Mucosa of gallbladder (tissue), 1 donor: ENCODE data around the gene AK5. TPM values are rescaled to one million over a fixed set of nuclear protein-coding genes. Genes with fewer than 3 reads are reported as not detected.
"Not testable (repeated sequence)": the region's sequence is repeated elsewhere in the genome, so short reads cannot be mapped to it uniquely, and the experiment has no call there.

ENCODE experiments used
- DNase-seq: peaks from one replicate; pipeline ENCODE4 v3.0.0-alpha.2; 2020; ENCODE audit warnings: low spot score
- total RNA-seq: library from RNA; stranded (reverse); gene quantifications from one replicate; pipeline ENCODE4 v1.2.1, GENCODE V29; 2021
- donor health status: DM: no; HTN: no; CAD: no.

AK5 gene
- total RNA-seq, 1 donor from 2014 or later, result 1.2 TPM

- no peak for DNase-seq
Observed at GRCh38 chr1:77288275-77288674, 6.5 kb downstream of the AK5 start.

- no peak for DNase-seq
Observed at GRCh38 chr1:77290576-77290975, 8.8 kb downstream of the AK5 start.

GRCh38 chr1:77292551-77292950, 10.7 kb downstream of the AK5 start:
- no peak for DNase-seq

GRCh38 chr1:77300566-77300965, 18.7 kb downstream of the AK5 start:
- no peak for DNase-seq

- no peak for DNase-seq
Observed at GRCh38 chr1:77303387-77303786, 21.6 kb downstream of the AK5 start.

- no peak for DNase-seq
Observed at GRCh38 chr1:77308889-77309621, 27.2 kb downstream of the AK5 start.

- DNase-seq, result no peak
Observed at GRCh38 chr1:77310924-77311323, 29.1 kb downstream of the AK5 start.

GRCh38 chr1:77312364-77312763, 30.5 kb downstream of the AK5 start:
- DNase-seq, result not testable (repeated sequence)

GRCh38 chr1:77313491-77313890, 31.7 kb downstream of the AK5 start:
- peak; percentile 12 for DNase-seq

- DNase-seq, result no peak
Observed at GRCh38 chr1:77316006-77316405, 34.2 kb downstream of the AK5 start.

- no peak for DNase-seq
Observed at GRCh38 chr1:77316966-77317365, 35.1 kb downstream of the AK5 start.

GRCh38 chr1:77319036-77319705, 37.4 kb downstream of the AK5 start:
- no peak for DNase-seq

GRCh38 chr1:77322061-77322900, 40.5 kb downstream of the AK5 start:
- DNase-seq, result peak; percentile 14

GRCh38 chr1:77333501-77333900, 51.7 kb downstream of the AK5 start:
- DNase-seq, result no peak

GRCh38 chr1:77336729-77337128, 54.9 kb downstream of the AK5 start:
- no peak for DNase-seq

- no peak for DNase-seq
Observed at GRCh38 chr1:77339326-77339725, 57.5 kb downstream of the AK5 start.

- no peak for DNase-seq
Observed at GRCh38 chr1:77341195-77341594, 59.4 kb downstream of the AK5 start.

GRCh38 chr1:77342745-77343144, 60.9 kb downstream of the AK5 start:
- no peak for DNase-seq

- DNase-seq, result no peak
Observed at GRCh38 chr1:77347646-77348045, 65.8 kb downstream of the AK5 start.

GRCh38 chr1:77348549-77348948, 66.7 kb downstream of the AK5 start:
- no peak for DNase-seq

- no peak for DNase-seq
Observed at GRCh38 chr1:77349275-77349674, 67.5 kb downstream of the AK5 start.

GRCh38 chr1:77350012-77350770, 68.4 kb downstream of the AK5 start:
- DNase-seq, result no peak
